GM12872 (cell line): Measurements from ENCODE around the gene HYLS1.

Experiments used
- TF ChIP-seq, protein P1 (sequence below): IDR thresholded peaks from 3 replicates; pipeline ENCODE4 v1.5.1; 2011; ENCODE audit warnings: low read depth, mild to moderate bottlenecking, low read length, moderate library complexity; ENCODE audit not compliant: insufficient read depth

The HYLS1 gene

DNA sequence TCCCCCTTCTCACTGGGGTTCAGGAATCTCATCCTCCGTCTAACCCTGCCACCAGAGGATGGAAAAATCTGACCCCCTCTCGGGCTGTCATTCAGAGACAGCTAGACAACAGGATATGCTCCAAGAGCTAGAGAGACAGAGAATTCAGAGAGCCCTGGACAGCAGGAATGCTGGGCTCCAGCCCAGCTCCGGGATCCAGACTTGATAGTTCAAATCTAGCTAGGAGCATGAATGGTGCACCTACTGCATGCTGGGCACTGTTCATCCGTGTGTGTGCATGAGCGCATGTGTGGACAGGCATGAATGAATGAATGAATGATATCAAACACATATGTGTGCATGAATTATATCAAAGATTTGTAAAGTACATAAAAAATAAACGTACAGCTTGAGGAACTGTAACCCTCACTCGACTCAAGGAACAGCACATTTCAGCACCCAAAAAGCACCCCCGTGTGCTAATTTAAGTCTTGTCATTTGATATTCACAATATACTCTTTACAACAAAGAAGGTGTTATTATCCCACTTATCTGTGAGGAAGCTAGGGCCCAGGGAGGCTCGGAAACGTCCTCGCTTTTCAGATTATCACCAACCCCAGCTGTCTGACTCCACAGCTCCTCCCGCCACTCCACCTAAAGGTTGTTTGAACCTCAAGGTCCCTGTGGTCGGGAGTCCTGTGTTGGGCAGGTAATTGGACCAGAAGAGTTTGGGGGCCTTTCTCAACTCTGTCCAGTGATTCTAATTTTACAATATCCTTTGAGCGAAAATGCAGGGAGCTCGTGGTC is 57.7 kb downstream of the HYLS1 start:
- TF ChIP-seq, protein P1, sequence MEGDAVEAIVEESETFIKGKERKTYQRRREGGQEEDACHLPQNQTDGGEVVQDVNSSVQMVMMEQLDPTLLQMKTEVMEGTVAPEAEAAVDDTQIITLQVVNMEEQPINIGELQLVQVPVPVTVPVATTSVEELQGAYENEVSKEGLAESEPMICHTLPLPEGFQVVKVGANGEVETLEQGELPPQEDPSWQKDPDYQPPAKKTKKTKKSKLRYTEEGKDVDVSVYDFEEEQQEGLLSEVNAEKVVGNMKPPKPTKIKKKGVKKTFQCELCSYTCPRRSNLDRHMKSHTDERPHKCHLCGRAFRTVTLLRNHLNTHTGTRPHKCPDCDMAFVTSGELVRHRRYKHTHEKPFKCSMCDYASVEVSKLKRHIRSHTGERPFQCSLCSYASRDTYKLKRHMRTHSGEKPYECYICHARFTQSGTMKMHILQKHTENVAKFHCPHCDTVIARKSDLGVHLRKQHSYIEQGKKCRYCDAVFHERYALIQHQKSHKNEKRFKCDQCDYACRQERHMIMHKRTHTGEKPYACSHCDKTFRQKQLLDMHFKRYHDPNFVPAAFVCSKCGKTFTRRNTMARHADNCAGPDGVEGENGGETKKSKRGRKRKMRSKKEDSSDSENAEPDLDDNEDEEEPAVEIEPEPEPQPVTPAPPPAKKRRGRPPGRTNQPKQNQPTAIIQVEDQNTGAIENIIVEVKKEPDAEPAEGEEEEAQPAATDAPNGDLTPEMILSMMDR, result no peak

DNA sequence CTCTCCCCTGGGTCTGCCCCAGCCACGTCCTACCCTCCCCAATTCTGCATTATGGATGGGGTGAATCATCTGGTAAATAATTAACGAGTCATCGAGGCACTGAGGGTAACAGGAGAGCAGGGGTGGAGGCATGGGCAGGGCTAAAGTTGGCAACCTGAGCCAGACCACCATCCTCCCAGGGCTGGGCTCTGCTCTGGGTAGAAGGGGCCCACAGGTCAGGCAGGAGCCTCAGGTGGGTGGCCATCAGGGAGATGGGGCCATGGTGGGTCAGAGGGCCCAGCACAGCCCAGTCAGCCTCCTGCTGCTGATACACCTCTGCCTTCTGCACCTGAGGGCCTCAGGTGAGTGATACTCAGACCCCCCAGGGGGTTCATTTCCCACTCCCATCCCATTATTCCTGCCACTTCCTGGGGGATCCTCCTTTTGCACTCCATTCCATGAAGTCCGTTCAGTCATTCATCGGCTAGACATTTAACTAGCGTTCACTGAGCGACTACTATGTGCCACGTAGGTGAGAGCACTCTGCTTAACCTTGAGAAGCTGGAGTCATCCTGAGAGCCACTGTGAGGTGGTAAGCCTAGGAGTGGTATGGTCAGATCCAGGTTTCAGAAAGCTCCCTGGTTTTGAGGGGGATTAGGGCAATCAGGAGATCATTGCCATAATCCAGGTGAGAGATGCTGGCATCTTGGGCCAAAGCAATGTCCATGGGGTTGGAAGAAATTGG is 58.5 kb downstream of the HYLS1 start, which contains the start of gene VSIG10L2:
VSIG10L2 (plus strand) TSS at position 248 of the 724 bp plus-strand sequence; CDS start at position 260, 12 bp downstream.
- TF ChIP-seq, protein P1, result no peak

DNA sequence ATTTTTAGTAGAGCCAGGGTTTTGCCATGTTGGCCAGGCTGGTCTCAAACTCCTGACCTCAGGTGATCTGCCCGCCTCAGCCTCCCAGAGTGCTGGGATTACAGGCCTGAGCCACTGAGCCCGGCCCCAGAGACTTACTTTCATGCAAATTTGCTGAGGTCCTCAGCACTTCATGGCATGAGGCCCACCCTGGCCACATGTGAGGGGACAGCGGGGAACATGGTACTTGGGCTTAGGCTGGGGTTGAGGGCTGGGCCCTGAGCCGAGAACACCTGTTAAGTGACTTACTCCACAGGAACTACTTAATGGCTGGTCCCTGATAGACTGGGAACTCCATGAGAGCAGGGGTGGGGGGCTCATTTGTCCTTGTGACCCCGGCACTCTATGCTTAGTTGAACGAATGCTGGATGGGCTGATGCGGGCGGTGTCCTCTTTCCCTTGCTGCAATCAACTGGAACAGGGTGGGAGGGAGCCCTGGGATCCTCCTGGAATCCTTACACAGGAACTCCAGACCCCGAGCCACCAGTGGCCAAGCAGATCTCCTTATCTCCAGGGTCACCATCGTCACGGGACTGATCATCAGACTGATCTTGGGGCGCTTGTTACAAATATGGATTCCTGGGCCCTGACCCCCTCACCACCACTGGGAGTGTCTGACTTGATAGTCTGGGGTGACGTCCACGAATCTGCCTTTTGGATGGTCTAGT is 59.4 kb downstream of the HYLS1 start:
- TF ChIP-seq, protein P1, result no peak

DNA sequence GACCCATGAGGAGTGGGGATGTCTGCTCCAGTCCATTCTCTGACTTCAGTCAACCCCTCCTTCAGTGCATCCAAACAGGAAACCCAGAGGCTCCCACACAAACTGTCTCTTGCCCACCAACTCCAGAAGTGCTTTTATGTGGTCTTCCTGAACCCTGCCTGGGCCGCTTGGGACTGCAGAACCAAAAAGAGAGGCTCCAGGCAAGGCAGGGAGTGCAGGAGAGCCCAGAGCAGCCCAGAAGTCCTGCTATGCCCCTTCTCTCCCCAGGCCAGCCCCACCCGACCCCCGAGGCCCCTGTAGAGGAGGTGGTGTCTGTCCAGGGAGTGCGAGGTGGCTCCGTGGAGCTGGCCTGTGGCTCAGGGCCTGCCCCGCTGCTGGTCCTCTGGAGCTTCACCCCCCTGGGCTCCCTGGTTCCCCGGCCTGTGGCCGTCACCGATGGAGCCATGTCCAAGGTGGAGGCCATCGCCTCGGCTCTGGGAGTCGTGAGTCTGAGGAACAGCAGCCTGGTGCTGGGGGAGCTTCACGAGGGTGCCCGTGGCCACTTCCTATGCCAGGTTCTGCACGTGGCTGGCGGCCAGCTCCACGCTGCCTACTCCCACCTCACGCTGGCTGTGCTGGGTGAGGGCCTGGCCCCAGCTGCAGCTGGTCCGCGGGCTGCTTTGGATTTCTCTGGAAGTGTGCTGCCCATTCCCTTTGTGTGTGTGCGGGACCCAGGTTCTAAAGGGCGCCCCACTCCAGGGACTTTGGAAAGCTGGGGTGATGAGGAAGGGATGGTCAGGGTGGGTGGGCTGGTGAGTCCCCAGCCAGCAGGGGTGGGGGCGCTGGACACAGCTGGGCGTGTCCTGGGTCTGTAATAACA is 60.2 kb downstream of the HYLS1 start:
- TF ChIP-seq, protein P1, result no peak

DNA sequence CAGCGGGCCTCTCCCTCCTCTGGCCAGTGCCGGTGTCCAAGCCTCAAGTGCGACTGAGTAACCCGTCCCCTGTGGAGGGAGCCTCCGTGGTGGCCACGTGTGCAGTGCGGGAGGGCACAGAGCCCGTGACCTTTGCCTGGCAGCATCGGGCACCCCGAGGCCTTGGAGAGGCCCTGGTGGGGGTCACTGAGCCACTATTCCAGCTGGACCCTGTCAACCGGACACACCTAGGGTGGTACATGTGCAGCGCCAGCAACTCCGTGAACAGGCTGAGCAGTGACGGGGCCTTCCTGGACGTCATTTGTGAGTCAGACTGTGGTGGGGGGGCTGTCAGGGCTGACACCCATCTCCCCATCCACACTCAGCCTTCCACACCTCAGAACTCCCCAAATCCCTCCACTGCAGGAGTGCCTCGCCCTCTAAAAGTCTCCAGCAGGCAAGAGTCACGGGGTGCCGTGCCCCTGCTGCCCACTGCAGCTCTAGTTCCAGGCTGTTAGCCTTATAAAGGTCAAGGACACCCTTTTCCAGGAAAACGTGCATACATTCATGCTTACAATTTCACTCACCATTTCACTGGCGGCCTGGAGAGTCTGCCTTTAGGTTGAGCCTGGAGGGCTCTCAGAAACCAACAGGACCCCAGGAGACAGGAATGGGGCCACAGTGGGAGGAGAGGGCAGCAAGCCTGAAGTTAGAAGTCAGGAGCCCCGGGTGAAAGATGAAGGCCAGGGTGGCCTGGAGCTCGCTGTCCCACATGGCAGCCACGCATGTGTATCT is 61.0 kb downstream of the HYLS1 start:
- TF ChIP-seq, protein P1, result no peak

DNA sequence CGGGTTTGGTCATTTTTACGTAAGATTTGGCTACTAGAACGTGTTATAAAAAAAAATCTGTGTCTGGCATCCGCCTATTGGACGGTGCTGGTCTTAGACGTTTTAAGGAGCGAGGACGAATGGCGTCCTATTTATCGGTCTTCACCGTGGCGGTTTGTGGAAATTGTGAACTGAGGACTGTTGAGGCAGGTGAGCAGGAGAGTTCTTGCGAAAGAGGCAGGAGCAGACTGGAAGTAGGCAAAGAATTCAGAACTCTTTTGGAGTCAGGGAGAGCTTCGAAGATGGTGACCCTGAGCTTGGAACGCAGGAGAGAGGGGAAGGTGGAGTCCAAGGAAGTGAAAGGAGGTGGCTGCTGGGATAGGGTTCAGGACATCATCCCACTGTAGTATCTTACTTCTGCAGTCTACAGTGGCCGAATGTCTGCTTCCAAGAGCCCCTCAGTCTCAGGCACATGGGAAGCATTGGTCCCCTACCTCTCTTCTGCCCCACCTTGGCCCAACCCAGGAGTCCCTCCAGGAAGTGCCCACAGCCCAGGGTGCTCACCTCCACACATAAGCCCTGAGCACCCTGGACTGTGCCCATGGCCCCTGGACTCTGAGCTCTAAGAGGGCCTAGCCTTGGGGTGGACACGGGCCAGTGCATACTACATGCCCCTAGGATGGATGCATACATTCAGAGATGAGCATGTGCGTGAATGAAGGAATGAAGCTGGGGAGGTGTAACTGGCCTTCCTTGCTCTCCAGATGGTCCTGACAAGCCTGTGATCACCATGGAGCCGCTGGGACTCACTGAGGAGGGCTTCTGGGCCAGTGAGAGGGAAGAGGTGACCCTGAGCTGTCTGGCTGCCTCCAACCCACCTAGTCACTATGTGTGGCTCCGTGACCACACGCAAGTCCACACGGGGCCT is 62.1 kb downstream of the HYLS1 start:
- TF ChIP-seq, protein P1, result no peak
